Left hindlimb (tissue), 1 donor: ENCODE measurements around the gene CLHC1.
"Not testable (repeated sequence)": the region's sequence is repeated elsewhere in the genome, so short reads cannot be mapped to it uniquely, and the experiment has no call there.

ENCODE experiments used
- DNase-seq: peaks from one replicate; pipeline ENCODE4 v3.0.0-alpha.2; 2018

The CLHC1 gene

DNA sequence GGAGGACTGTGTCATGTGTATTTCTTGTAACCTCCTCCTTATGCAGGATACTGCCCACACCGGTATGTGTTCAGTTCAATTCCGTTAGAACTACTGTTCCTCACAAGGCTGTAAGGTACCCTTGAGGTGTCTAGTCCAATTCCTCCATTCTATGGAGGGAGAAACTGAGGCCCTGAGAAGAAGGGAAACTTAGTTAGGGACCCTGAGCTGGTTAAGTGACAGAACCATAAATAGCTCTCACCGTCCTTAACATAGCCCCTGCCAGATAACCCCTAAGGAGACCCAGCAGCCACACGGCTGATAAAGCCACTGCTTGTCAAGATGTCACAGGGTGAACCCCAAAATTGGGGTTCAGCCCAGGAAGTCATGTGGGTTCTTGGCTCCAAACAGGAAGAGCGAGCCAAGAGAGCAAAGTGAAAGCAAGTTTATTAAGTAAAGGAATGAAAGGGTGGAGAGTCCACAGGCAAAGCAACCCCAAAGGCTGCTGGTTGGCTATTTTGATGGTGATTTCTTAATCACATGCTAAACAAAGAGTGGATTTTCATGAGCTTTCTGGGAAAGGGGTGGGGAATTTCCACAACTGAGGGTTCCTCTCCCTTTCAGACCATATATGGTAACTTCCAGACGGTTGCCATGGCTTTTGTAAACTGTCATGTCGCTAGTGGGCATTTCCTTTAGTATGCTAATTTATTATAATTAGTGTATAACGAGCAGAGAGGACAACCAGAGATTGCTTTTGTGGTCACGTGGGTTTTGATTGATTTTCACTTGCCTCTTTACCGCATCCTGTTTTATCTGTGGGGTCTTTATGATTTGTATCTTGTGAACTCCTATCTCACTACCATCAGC is 98.4 kb downstream of the CLHC1 start:
- DNase-seq, result no peak

DNA sequence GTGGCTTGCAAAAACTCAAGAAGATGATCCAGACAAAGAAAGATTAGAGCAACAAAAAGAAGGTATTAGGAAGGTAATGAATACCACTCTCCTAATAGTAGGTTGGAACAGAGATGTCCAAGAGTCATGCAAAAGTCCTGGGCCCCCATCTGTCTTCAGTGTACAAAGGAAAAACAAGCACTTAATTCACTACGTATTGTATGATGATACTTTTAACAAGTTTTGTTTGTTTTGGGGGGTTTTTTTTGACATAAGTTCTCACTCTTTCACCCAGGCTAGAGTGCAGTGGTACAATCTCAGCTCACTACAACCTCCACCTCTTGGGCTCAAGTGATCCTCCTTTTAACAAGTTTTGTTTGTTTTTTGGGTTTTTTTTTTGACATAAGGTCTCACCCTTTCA is 101.2 kb downstream of the CLHC1 start:
- no peak for DNase-seq

DNA sequence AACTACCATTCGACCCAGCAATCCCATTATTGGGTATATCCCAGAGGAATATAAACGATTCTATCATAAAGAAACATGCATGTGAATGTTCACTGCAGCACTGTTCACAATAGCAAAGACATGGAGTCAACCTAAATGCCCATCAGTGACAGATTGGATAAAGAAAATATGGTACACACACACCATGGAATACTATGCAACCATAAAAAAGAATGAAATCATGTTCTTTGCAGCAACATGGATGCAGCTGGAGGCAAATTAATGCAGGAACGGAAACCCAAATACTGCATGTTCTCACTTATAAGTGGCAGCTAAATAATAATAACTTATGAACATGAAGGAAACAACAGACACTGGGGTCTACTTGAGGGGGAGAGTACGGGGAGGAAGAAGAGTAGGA is 105.5 kb downstream of the CLHC1 start:
- DNase-seq, result not testable (repeated sequence)
